ENCODE measurements around the gene ARPC1B. TPM values are rescaled to one million over a fixed set of nuclear protein-coding genes. Genes with fewer than 3 reads are reported as not detected.

Gene ARPC1B
- total and polyA plus RNA-seq, 2 of the 8 experiments (the other 6 are each of a cell fraction or from before 2014, with no cell fraction given), result 64.5 to 115 TPM

DNA sequence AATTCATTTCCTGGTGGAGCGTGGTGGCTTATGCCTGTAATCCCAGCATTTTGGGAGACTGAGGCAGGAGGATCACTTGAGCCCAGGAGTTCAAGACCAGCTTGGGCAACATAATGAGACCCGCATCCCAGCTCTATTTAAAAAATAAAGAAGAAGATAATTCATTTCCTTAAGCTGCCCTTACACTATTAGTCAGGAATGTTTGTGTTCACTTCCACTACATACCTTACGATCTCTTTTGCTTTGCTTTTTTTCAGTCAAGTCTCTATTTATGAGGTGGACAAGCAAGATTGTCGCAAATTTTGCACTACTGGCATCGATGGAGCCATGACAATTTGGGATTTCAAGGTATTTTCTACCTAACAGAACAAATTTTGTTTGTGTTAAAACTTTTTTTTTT lies 11.2 kb upstream of the ARPC1B start:
- H2BK15ac ChIP-seq (ENCODE audit: low read length), result no peak overlapping the region
- no peak overlapping the region for H3K9ac ChIP-seq (replicated peaks in 1 of 4; ENCODE audit: extremely low read depth in 1 of 4, low read depth in 3 of 4, low read length in 3 of 4)
- DNase-seq (ENCODE audit: low read depth in 1 of 2, low spot score in 2 of 2) (no peak), FAIRE-seq (no peak)
- no peaks in the 10 kb centered on the region for H3K27me3 ChIP-seq (replicated peaks in 1 of 4; ENCODE audit: control insufficient read depth in 3 of 4, extremely low read depth in 1 of 4, insufficient read depth in 3 of 4, low read length in 3 of 4)
- H3K18ac ChIP-seq (ENCODE audit: extremely low read depth, low read length), result no peak overlapping the region
- H3K4ac ChIP-seq (replicated peaks; ENCODE audit: insufficient read length, low read depth, low read length), result no peak overlapping the region
- no peak overlapping the region for H4K5ac ChIP-seq (ENCODE audit: insufficient read length, low read depth, low read length)
- no peak overlapping the region for H2AFZ ChIP-seq (ENCODE audit: low read length)
- H3K14ac ChIP-seq (ENCODE audit: insufficient read length), result no peak overlapping the region
- ChIA-PET POLR2A (ENCODE audit: partially characterized antibody) (interaction anchor here (0.7 kb wide), 1 partner anchor 32 kb away, joined by 3 read pairs; no protein-coding TSS in a partner anchor), CTCF (ENCODE audit: partially characterized antibody) (interaction anchor here (0.6 to 1.5 kb wide), 4 partner anchors 8 to 62 kb away, joined by 3 to 4 read pairs (median 3); no protein-coding TSS in a partner anchor)
- no peaks in the 10 kb centered on the region for H3K9me3 ChIP-seq (ENCODE audit: insufficient read depth in 2 of 2, low read depth in 1 of 2, low read length in 1 of 2)
- H3K4me2 ChIP-seq (ENCODE audit: insufficient read depth in 1 of 2, low read depth in 2 of 2, low read length in 2 of 2), result no peak overlapping the region
- H3K36me3 ChIP-seq (ENCODE audit: control insufficient read depth in 2 of 4, insufficient read depth in 4 of 4, low read length in 3 of 4), result peaks cover 6 to 27% (median 15%) of the 10 kb centered on the region in 4 experiments; a peak in 6 of 8 replicates
- no peaks in the 10 kb centered on the region for H3K23me2 ChIP-seq (ENCODE audit: low read depth, low read length)
- 91% methylated on average over 5 of the region's 5 CpGs; no CpG with 5 or more reads in 1 of the 2 experiments for WGBS, 2 experiments (ENCODE audit: extremely low coverage in 1 of 2, insufficient coverage in 1 of 2, insufficient read length in 1 of 2, insufficient replicate concordance in 2 of 2, low coverage in 1 of 2, low lambda C conversion rate in 2 of 2, missing lambda C conversion rate in 1 of 2)
- H3K27ac ChIP-seq (ENCODE audit: low read depth, low read length), result no peak overlapping the region
- peaks cover 0 to 9% (median 5%) of the 10 kb centered on the region in 4 experiments; a peak in 6 of 7 replicates for H3K4me1 ChIP-seq (replicated peaks in 1 of 4; ENCODE audit: control insufficient read depth in 3 of 4, insufficient read depth in 4 of 4, low read length in 3 of 4)
- no peaks in the 10 kb centered on the region for H3K79me1 ChIP-seq (ENCODE audit: low read depth, low read length)
- no peak overlapping the region for H3K4me3 ChIP-seq (ENCODE audit: extremely low read depth in 1 of 4, insufficient read depth in 2 of 4, low read depth in 3 of 4, low read length in 4 of 4)
- no peak overlapping the region for H2BK5ac ChIP-seq (ENCODE audit: low read depth, low read length)
- H2BK12ac ChIP-seq (ENCODE audit: low read depth, low read length), result no peak overlapping the region
- no peak overlapping the region for H4K8ac ChIP-seq (ENCODE audit: extremely low read depth, insufficient read depth, low read length)
- H2BK120ac ChIP-seq (replicated peaks; ENCODE audit: low read depth, low read length), result no peak overlapping the region
- no peak overlapping the region for H4K91ac ChIP-seq (replicated peaks; ENCODE audit: insufficient read length, low read length)
- H3K56ac ChIP-seq (replicated peaks; ENCODE audit: insufficient read length, low read depth, low read length), result no peak overlapping the region
- no peak overlapping the region for H2AK5ac ChIP-seq (ENCODE audit: low read depth, low read length)
- no peaks in the 10 kb centered on the region for H3K79me2 ChIP-seq (ENCODE audit: control insufficient read depth in 1 of 2, insufficient read depth in 2 of 2, low read length in 2 of 2)
- H3K23ac ChIP-seq (ENCODE audit: insufficient read length), result no peak overlapping the region
- no peak overlapping the region for H2BK20ac ChIP-seq (ENCODE audit: low read length)
- H4K20me1 ChIP-seq (replicated peaks in 1 of 2; ENCODE audit: control insufficient read depth in 1 of 2, insufficient read depth in 2 of 2, low read length in 2 of 2), result peaks cover 0 to 4% of the 10 kb centered on the region in 2 experiments
- TF ChIP-seq CBX8 (IDR thresholded peaks at IDR 0.05; ENCODE audit: borderline replicate concordance, low read depth, low read length) (no peak), RNF2 (IDR thresholded peaks at IDR 0.05; ENCODE audit: borderline replicate concordance, low read depth, low read length, missing control alignments, poor library complexity, severe bottlenecking) (no peak), SP1 (IDR thresholded peaks at IDR 0.05; ENCODE audit: low read depth, low read length) (no peak), ASH2L (IDR thresholded peaks at IDR 0.05; ENCODE audit: low read length) (no peak), RFX5 (IDR thresholded peaks at IDR 0.05; ENCODE audit: borderline replicate concordance, low read depth, low read length) (no peak), TCF12 (IDR thresholded peaks at IDR 0.05; ENCODE audit: low read depth, low read length) (no peak), CEBPB (IDR thresholded peaks at IDR 0.05; ENCODE audit: low read depth, low read length) (no peak), KDM1A (IDR thresholded peaks at IDR 0.05; ENCODE audit: borderline replicate concordance, low read length) (no peak), GTF2F1 (IDR thresholded peaks at IDR 0.05; ENCODE audit: borderline replicate concordance, low read depth, low read length) (no peak), EP300 (IDR thresholded peaks at IDR 0.05; ENCODE audit: borderline replicate concordance in 1 of 2, low read depth in 2 of 2, low read length in 2 of 2) (no peak)
- TF ChIP-seq, protein P1, sequence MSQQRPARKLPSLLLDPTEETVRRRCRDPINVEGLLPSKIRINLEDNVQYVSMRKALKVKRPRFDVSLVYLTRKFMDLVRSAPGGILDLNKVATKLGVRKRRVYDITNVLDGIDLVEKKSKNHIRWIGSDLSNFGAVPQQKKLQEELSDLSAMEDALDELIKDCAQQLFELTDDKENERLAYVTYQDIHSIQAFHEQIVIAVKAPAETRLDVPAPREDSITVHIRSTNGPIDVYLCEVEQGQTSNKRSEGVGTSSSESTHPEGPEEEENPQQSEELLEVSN (IDR thresholded peaks at IDR 0.05), result no peak
- TF ChIP-seq, protein P2, sequence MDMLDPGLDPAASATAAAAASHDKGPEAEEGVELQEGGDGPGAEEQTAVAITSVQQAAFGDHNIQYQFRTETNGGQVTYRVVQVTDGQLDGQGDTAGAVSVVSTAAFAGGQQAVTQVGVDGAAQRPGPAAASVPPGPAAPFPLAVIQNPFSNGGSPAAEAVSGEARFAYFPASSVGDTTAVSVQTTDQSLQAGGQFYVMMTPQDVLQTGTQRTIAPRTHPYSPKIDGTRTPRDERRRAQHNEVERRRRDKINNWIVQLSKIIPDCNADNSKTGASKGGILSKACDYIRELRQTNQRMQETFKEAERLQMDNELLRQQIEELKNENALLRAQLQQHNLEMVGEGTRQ (IDR thresholded peaks at IDR 0.05; ENCODE audit: low read length), result no peak

All from H1 (cell line).